ENCODE data around the gene LRRC32. TPM values are rescaled to one million over a fixed set of nuclear protein-coding genes. Genes with fewer than 3 reads are reported as not detected.

The LRRC32 gene
- total RNA-seq, 1 donor: 37.6 TPM

GRCh38 chr11:76696756-76697155 lies 26.2 kb upstream of the LRRC32 start:
- no peak for DNase-seq (ENCODE audit: insufficient read length, low spot score, missing footprints)

DNA sequence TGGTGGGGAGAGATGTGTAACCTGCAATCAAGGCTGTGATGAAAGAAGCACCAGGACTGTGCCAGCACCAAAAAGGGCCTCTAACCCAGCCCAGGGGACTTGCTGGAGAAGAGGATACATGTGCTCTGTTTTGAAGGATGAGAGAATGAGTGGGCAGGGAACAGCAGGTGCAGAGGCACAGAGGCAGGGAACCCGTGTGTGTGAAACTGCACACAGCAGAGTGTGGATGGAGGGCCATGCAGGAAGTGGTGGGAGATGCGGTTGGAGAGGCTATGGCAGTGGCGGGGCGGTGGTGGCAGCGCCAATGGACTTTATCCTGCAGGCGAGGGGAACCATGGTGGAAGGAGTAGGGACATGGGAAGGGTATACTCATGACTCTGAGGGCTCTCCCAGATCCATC lies 25.2 kb upstream of the LRRC32 start:
- Histone ChIP-seq H3K4me1 (ENCODE audit: insufficient read depth, low read length) (peaks cover 25% of the 10 kb centered on the region), H3K9me3 (ENCODE audit: low read depth, low read length) (no peaks in the 10 kb centered on the region), H3K79me2 (ENCODE audit: insufficient read depth, low read length) (no peaks in the 10 kb centered on the region), H3K4me2 (ENCODE audit: insufficient read depth, low read length) (no peak overlapping the region), H2AFZ (ENCODE audit: low read length) (no peak overlapping the region), H3K27ac (ENCODE audit: low read depth, low read length) (no peak overlapping the region), H3K36me3 (ENCODE audit: insufficient read depth, low read length) (no peaks in the 10 kb centered on the region), H3K27me3 (ENCODE audit: insufficient read depth, low read length) (no peaks in the 10 kb centered on the region), H3K4me3 (ENCODE audit: insufficient read depth, low read length) (no peak overlapping the region), H4K20me1 (ENCODE audit: insufficient read depth, low read length) (no peaks in the 10 kb centered on the region)
- DNase-seq (ENCODE audit: insufficient read length, low spot score, missing footprints): no peak
- TF ChIP-seq, protein P1, sequence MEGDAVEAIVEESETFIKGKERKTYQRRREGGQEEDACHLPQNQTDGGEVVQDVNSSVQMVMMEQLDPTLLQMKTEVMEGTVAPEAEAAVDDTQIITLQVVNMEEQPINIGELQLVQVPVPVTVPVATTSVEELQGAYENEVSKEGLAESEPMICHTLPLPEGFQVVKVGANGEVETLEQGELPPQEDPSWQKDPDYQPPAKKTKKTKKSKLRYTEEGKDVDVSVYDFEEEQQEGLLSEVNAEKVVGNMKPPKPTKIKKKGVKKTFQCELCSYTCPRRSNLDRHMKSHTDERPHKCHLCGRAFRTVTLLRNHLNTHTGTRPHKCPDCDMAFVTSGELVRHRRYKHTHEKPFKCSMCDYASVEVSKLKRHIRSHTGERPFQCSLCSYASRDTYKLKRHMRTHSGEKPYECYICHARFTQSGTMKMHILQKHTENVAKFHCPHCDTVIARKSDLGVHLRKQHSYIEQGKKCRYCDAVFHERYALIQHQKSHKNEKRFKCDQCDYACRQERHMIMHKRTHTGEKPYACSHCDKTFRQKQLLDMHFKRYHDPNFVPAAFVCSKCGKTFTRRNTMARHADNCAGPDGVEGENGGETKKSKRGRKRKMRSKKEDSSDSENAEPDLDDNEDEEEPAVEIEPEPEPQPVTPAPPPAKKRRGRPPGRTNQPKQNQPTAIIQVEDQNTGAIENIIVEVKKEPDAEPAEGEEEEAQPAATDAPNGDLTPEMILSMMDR (IDR thresholded peaks at IDR 0.05; ENCODE audit: extremely low read depth, low read depth, low read length): no peak

More at GRCh38 chr11:76696756-76697155, 26.2 kb upstream of the LRRC32 start:
- Histone ChIP-seq H3K4me3 (ENCODE audit: insufficient read depth, low read length) (no peak overlapping the region), H2AFZ (ENCODE audit: low read length) (no peak overlapping the region), H3K79me2 (ENCODE audit: insufficient read depth, low read length) (no peaks in the 10 kb centered on the region), H3K27me3 (ENCODE audit: insufficient read depth, low read length) (no peaks in the 10 kb centered on the region), H3K27ac (ENCODE audit: low read depth, low read length) (no peak overlapping the region), H3K9me3 (ENCODE audit: low read depth, low read length) (no peaks in the 10 kb centered on the region), H3K36me3 (ENCODE audit: insufficient read depth, low read length) (no peaks in the 10 kb centered on the region), H3K4me1 (ENCODE audit: insufficient read depth, low read length) (peaks cover 35% of the 10 kb centered on the region), H3K4me2 (ENCODE audit: insufficient read depth, low read length) (no peak overlapping the region), H4K20me1 (ENCODE audit: insufficient read depth, low read length) (no peaks in the 10 kb centered on the region)
- TF ChIP-seq, protein P1 (IDR thresholded peaks at IDR 0.05; ENCODE audit: extremely low read depth, low read depth, low read length): no peak

DNA sequence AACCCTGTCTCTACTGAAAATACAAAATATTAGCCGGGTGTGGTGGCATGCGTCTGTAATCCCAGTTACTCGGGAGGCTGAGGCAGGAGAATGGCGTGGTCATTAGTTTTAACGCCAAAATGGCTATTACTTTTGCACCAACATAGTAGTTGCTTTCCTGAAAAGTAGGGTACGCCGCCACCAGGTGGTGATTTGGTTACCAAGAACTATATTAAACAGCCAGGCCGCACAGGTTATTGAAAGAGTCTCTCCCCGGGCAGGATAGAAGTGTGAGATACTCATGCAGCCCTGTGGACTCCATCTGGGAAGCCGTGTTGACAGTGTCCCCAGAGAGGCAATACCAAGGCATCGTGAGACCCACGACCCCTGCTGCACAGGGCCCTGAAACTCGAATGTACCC lies 24.6 kb upstream of the LRRC32 start:
- H3K4me2 ChIP-seq (ENCODE audit: insufficient read depth, low read length): no peak overlapping the region
- no peak overlapping the region for H2AFZ ChIP-seq (ENCODE audit: low read length)
- no peaks in the 10 kb centered on the region for H4K20me1 ChIP-seq (ENCODE audit: insufficient read depth, low read length)
- H3K9me3 ChIP-seq (ENCODE audit: low read depth, low read length): no peaks in the 10 kb centered on the region
- TF ChIP-seq, protein P1 (IDR thresholded peaks at IDR 0.05; ENCODE audit: extremely low read depth, low read depth, low read length): no peak
- H3K27me3 ChIP-seq (ENCODE audit: insufficient read depth, low read length): no peaks in the 10 kb centered on the region
- no peaks in the 10 kb centered on the region for H3K79me2 ChIP-seq (ENCODE audit: insufficient read depth, low read length)
- peak; percentile 44 for DNase-seq (ENCODE audit: insufficient read length, low spot score, missing footprints)
- H3K4me3 ChIP-seq (ENCODE audit: insufficient read depth, low read length): no peak overlapping the region
- no peaks in the 10 kb centered on the region for H3K36me3 ChIP-seq (ENCODE audit: insufficient read depth, low read length)
- H3K4me1 ChIP-seq (ENCODE audit: insufficient read depth, low read length): peaks cover 19% of the 10 kb centered on the region
- no peak overlapping the region for H3K27ac ChIP-seq (ENCODE audit: low read depth, low read length)

DNA sequence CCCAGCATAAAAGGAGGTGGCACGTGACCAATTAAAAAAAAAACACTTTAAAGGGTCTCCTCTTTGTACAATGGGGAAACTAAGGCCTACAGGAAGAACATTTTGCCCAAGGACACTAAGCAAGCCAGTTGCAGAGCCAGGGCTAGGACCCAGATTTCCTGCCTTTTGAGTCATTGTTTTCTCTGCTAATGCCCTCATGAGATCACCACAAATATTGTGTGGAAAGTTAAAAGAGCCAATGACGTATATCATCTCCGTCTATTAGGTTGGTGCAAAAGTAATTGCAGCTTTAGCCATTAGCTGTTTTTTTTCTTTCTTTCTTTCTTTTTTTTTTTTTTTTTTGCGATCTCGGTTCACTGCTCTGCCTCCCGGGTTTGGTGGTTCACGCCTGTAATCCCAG lies 24.1 kb upstream of the LRRC32 start:
- peak; percentile 96 for DNase-seq (ENCODE audit: insufficient read length, low spot score, missing footprints)
- TF ChIP-seq, protein P1 (IDR thresholded peaks at IDR 0.05; ENCODE audit: extremely low read depth, low read depth, low read length): no peak
- Histone ChIP-seq H2AFZ (ENCODE audit: low read length) (no peak overlapping the region), H3K27ac (ENCODE audit: low read depth, low read length) (no peak overlapping the region), H3K79me2 (ENCODE audit: insufficient read depth, low read length) (no peaks in the 10 kb centered on the region), H3K9me3 (ENCODE audit: low read depth, low read length) (no peaks in the 10 kb centered on the region), H4K20me1 (ENCODE audit: insufficient read depth, low read length) (no peaks in the 10 kb centered on the region), H3K36me3 (ENCODE audit: insufficient read depth, low read length) (no peaks in the 10 kb centered on the region), H3K4me1 (ENCODE audit: insufficient read depth, low read length) (peaks cover 14% of the 10 kb centered on the region), H3K4me3 (ENCODE audit: insufficient read depth, low read length) (no peak overlapping the region), H3K27me3 (ENCODE audit: insufficient read depth, low read length) (no peaks in the 10 kb centered on the region), H3K4me2 (ENCODE audit: insufficient read depth, low read length) (no peak overlapping the region)

Data from osteoblast (primary cell).